IgD-negative memory B cell (primary cell): ENCODE measurements around the gene SMARCD1. TPM values are rescaled to one million over a fixed set of nuclear protein-coding genes. Genes with fewer than 3 reads are reported as not detected.
A peak's percentile ranks its signal among the peaks of the same experiment; 100 is the strongest.

ENCODE experiments used
- H3K27ac Mint-ChIP-seq, 3 donors: one replicate each; pipeline ENCODE4 v1.8.0; 2020 to 2022; ENCODE audit warnings: mild to moderate bottlenecking in 3 of 3, mixed read lengths in 3 of 3, moderate library complexity in 1 of 3
- H3K27me3 Mint-ChIP-seq: one replicate; pipeline ENCODE4 v1.8.0; 2021; ENCODE audit warnings: mixed read lengths
- H3K36me3 Mint-ChIP-seq: one replicate; pipeline ENCODE4 v1.8.0; 2020; ENCODE audit warnings: mild to moderate bottlenecking, mixed read lengths
- H3K4me1 Mint-ChIP-seq, 3 donors: one replicate each; pipeline ENCODE4 v1.8.0; 2020 to 2022; ENCODE audit warnings: mixed read lengths in 3 of 3, mild to moderate bottlenecking in 1 of 3
- H3K4me3 Mint-ChIP-seq, 4 donors: one replicate each; pipeline ENCODE4 v1.8.0; 2020 to 2022; ENCODE audit warnings: mild to moderate bottlenecking in 4 of 4, mixed read lengths in 4 of 4, moderate library complexity in 3 of 4
- H3K9me3 Mint-ChIP-seq, 3 donors: one replicate each; pipeline ENCODE4 v1.8.0; 2020 to 2021; ENCODE audit warnings: mixed read lengths in 3 of 3, mild to moderate bottlenecking in 1 of 3
- polyA plus RNA-seq: library from polyadenylated mRNA; unstranded; fragments of 300-500 nt; fragmentation: Illumina TruSeq; gene quantifications from one replicate; pipeline ENCODE4 v1.2.3, GENCODE V29; 2021

Gene SMARCD1
- polyA plus RNA-seq, 1 donor from 2014 or later: 27.9 TPM

- Mint-ChIP-seq H3K4me3 (peak within 1 kb of the TSS; percentile 93 to 99 (median 98)), H3K4me1 (peaks cover 22 to 38% (median 31%) of the 10 kb centered on the region in 3 donors), H3K36me3 (no peaks in the 10 kb centered on the region), H3K27me3 (no peaks in the 10 kb centered on the region), H3K9me3 (no peaks in the 10 kb centered on the region), H3K27ac (peak within 1 kb of the TSS; percentile 91 to 99 (median 98))
Measured at GRCh38 chr12:50111693-50112455, 26.7 kb downstream of the SMARCD1 start, which contains the start of gene COX14. Gene COX14, plus strand, starts transcription at chr12:50112236. Its CDS starts 7,808 bp downstream, at chr12:50120044.

DNA sequence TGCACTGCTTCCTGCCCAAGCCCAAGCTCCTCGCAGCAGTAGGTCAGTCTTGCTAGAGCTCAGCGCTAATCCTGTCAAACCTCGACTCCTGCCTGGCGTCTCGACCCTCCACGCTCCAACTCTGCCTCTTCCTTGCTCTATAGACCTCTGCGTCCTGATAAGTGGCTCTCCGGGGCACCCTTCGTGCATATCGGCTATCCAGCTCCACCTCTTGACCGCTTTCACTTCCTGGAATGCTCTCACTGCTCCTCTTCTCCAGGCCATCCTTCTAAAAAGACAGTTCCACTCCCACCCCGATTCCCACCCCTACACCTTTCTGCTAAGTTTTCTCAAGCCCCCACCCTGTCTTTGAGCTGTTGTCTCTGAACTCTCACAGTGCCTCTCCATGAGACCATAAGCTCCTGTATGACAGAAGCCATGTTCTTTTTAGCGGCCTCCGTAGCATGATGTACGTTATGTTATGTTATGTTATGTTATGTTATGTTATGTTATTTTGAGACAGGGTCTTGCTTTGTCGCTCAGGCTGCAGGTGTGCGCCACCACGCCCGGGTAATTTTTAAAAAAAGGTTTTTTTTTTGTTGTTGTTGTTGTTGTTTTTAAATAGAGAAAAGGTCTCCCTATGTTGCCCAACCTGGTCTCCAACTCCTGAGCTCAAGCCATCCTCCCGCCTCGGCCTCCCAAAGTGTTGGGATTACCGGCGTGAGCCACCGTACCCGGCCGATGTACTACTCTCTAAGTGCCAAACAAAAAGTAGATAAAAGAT lies 27.5 kb downstream of the SMARCD1 start:
- H3K27ac Mint-ChIP-seq: peak overlapping the region; percentile 91 to 99 (median 98)
- H3K4me3 Mint-ChIP-seq: peak overlapping the region; percentile 93 to 99 (median 98)
- H3K27me3 Mint-ChIP-seq: no peaks in the 10 kb centered on the region
- H3K4me1 Mint-ChIP-seq: peaks cover 22 to 37% (median 34%) of the 10 kb centered on the region in 3 donors
- H3K36me3 Mint-ChIP-seq: no peaks in the 10 kb centered on the region
- no peaks in the 10 kb centered on the region for H3K9me3 Mint-ChIP-seq

DNA sequence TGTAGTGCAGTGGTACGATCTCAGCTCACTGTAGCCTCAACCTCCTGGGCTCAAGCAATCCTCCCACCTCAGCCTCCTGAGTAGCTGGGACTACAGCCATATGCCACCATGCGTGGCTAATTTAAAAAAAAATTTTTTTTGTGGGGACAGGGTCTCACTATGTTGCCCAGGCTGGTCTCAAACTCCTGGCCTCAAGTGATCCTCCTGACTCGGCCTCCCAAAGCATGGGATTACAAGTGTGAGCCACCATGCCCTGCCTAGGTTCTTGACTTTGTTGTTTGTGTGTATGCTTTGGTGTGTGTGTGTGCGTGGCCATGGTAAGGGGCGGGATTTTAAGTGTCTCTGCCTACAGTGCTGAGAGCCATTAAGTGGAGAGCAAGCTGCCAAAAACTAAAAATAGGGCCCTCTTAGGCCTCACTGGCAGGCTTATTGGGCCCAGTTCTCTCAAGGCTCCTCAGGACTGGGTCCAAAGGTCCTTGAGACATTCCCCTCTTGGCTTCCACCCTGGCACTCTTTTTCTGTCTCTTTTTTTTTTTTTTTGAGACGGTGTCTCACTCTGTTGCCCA lies 32.0 kb downstream of the SMARCD1 start:
- Mint-ChIP-seq H3K36me3 (no peaks in the 10 kb centered on the region), H3K27me3 (no peaks in the 10 kb centered on the region), H3K4me3 (peak overlapping the region in 1 of 4 donors; percentile 62), H3K4me1 (peaks cover 11 to 28% (median 25%) of the 10 kb centered on the region in 3 donors), H3K27ac (no peak overlapping the region), H3K9me3 (no peaks in the 10 kb centered on the region)

GRCh38 chr12:50119387-50119786 lies 34.2 kb downstream of the SMARCD1 start:
- H3K4me3 Mint-ChIP-seq: no peak overlapping the region
- H3K4me1 Mint-ChIP-seq: peaks cover 15 to 29% (median 25%) of the 10 kb centered on the region in 3 donors
- H3K27ac Mint-ChIP-seq: no peak overlapping the region
- H3K27me3 Mint-ChIP-seq: no peaks in the 10 kb centered on the region
- H3K9me3 Mint-ChIP-seq: no peaks in the 10 kb centered on the region
- peaks cover 8% of the 10 kb centered on the region for H3K36me3 Mint-ChIP-seq

- Mint-ChIP-seq H3K9me3 (no peaks in the 10 kb centered on the region), H3K27me3 (no peaks in the 10 kb centered on the region), H3K27ac (no peak overlapping the region), H3K36me3 (peaks cover 9% of the 10 kb centered on the region), H3K4me1 (peaks cover 17 to 35% (median 28%) of the 10 kb centered on the region in 3 donors), H3K4me3 (no peak overlapping the region)
Measured at GRCh38 chr12:50120521-50120920, 35.4 kb downstream of the SMARCD1 start.

DNA sequence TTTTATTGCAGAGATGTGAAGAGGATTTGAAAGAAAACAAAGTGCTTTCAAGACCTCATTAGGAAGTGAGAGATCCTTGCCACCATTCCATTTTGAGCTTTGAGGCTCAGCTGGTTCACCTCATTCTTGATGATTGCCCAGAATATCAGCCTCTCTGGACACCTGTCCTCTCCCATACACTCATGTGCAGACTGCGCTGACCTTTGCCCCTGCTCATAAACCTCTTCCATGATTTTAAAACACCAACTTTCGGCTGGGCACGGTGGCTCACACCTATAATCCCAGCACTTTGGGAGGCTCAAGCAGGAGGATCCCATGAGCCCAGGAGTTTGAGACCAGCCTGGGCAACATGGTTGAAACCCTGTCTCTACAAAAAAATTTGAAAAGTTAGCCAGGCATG lies 35.8 kb downstream of the SMARCD1 start:
- Mint-ChIP-seq H3K4me3 (peak overlapping the region in 1 of 4 donors; percentile 24), H3K27me3 (no peaks in the 10 kb centered on the region), H3K9me3 (no peaks in the 10 kb centered on the region), H3K4me1 (peaks cover 21 to 35% (median 28%) of the 10 kb centered on the region in 3 donors), H3K36me3 (peaks cover 12% of the 10 kb centered on the region), H3K27ac (no peak overlapping the region)

GRCh38 chr12:50121641-50122040 lies 36.5 kb downstream of the SMARCD1 start:
- Mint-ChIP-seq H3K36me3 (peaks cover 12% of the 10 kb centered on the region), H3K4me3 (peak overlapping the region in 2 of 4 donors; percentile 15 to 24), H3K27ac (peak overlapping the region in 1 of 3 donors; percentile 37), H3K9me3 (no peaks in the 10 kb centered on the region), H3K27me3 (no peaks in the 10 kb centered on the region), H3K4me1 (peaks cover 21 to 30% (median 23%) of the 10 kb centered on the region in 3 donors)

DNA sequence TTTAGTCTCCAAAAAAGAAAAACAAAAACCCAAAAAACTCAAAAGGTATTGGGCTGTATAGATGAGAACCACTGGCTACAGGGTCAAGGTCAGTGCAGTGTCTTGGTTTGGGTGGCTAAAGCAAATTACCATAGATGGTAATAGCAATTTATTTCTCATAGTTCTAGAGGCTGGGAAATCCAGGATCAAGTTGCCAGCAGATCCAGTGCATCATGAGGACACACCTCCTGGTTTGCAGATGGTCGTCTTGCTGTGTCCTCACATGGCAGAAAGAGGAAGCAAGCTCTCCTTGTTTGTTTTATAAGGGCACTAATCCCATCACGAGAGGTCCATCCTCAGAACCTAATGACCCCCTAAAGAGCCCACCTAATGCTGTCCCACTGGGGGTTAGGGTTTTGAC lies 38.1 kb downstream of the SMARCD1 start:
- Mint-ChIP-seq H3K36me3 (peaks cover 12% of the 10 kb centered on the region), H3K27me3 (no peaks in the 10 kb centered on the region), H3K9me3 (no peaks in the 10 kb centered on the region), H3K4me1 (peaks cover 21 to 30% (median 22%) of the 10 kb centered on the region in 3 donors), H3K27ac (peak overlapping the region in 1 of 3 donors; percentile 14), H3K4me3 (no peak overlapping the region)

- peaks cover 21 to 26% (median 25%) of the 10 kb centered on the region in 3 donors for H3K4me1 Mint-ChIP-seq
- H3K27ac Mint-ChIP-seq: no peak overlapping the region
- no peak overlapping the region for H3K4me3 Mint-ChIP-seq
Measured at GRCh38 chr12:50127546-50127945, 42.4 kb downstream of the SMARCD1 start.

GRCh38 chr12:50129290-50129689 lies 44.1 kb downstream of the SMARCD1 start:
- Mint-ChIP-seq H3K27me3 (no peaks in the 10 kb centered on the region), H3K9me3 (no peaks in the 10 kb centered on the region), H3K36me3 (peaks cover 5% of the 10 kb centered on the region), H3K4me3 (no peak overlapping the region), H3K4me1 (peaks cover 18 to 27% (median 24%) of the 10 kb centered on the region in 3 donors), H3K27ac (no peak overlapping the region)

More at GRCh38 chr12:50127546-50127945, 42.4 kb downstream of the SMARCD1 start:
- Mint-ChIP-seq H3K36me3 (peaks cover 12% of the 10 kb centered on the region), H3K27me3 (no peaks in the 10 kb centered on the region), H3K9me3 (no peaks in the 10 kb centered on the region)

DNA sequence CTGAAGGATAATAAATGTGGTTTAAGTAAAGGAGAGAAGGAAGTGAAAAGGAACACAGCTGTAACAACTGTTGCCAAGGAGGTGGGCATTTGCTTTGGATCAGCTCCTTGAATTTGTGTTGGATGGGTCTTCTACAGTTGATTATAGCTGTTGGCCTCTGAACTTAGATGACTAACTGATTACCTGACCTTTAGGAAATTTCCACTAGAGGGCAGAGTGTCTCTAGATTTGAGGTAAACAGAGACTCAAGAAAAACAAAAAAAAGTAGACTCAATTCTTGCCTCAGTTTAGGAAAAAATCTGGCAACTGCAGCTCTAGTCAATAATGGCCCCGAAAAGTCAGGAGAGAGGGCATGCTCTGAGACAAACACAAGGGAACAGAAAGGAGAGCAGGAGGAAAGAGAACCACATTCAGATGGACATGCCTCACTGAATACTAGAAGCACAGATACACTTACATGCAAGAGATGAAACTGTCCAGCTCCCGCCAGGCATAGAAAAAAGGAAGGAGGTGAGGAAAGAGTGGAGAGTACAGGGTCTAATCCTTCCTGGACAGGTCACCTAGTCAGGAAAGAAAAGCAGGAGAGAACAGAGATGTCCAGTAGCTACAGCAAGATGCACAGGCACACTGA lies 47.5 kb downstream of the SMARCD1 start:
- peaks cover 8 to 13% (median 12%) of the 10 kb centered on the region in 3 donors for H3K4me1 Mint-ChIP-seq
- H3K4me3 Mint-ChIP-seq: no peak overlapping the region
- H3K36me3 Mint-ChIP-seq: peaks cover 2% of the 10 kb centered on the region
- peak overlapping the region in 2 of 3 donors; percentile 2 to 95 for H3K27ac Mint-ChIP-seq
- no peaks in the 10 kb centered on the region for H3K27me3 Mint-ChIP-seq
- no peaks in the 10 kb centered on the region for H3K9me3 Mint-ChIP-seq

DNA sequence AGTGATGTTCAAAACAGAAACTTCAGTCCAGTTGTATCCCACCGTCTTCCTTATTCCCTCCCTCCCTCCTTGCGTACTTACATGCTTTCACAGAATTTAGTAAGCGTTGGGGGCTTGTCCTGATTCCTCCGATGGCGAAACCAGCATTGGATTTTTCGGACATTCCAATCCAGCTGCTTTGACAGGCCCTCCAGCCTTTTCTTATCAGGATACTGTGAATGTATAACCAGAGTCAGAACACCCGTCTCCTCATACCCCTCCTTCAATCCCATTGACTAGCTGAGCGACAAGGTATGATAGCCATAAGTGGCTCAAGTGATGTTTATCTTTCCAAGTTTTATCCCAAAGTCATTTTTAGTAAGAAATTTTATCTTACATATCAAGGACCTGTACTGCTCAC lies 57.9 kb downstream of the SMARCD1 start:
- Mint-ChIP-seq H3K36me3 (peaks cover 6% of the 10 kb centered on the region), H3K9me3 (no peaks in the 10 kb centered on the region), H3K4me1 (no peaks in the 10 kb centered on the region), H3K27me3 (no peaks in the 10 kb centered on the region), H3K4me3 (no peak overlapping the region), H3K27ac (peak overlapping the region in 1 of 3 donors; percentile 69)

- no peak overlapping the region for H3K4me3 Mint-ChIP-seq
- peaks cover 2 to 10% (median 7%) of the 10 kb centered on the region in 3 donors for H3K4me1 Mint-ChIP-seq
- peaks cover 3% of the 10 kb centered on the region for H3K36me3 Mint-ChIP-seq
- H3K27me3 Mint-ChIP-seq: no peaks in the 10 kb centered on the region
- H3K27ac Mint-ChIP-seq: no peak overlapping the region
- H3K9me3 Mint-ChIP-seq: no peaks in the 10 kb centered on the region
Measured at GRCh38 chr12:50145439-50145838, 60.3 kb downstream of the SMARCD1 start.

GRCh38 chr12:50147281-50147680 lies 62.1 kb downstream of the SMARCD1 start:
- H3K36me3 Mint-ChIP-seq: peaks cover 2% of the 10 kb centered on the region
- H3K9me3 Mint-ChIP-seq: no peaks in the 10 kb centered on the region
- no peak overlapping the region for H3K4me3 Mint-ChIP-seq
- H3K4me1 Mint-ChIP-seq: peaks cover 4 to 19% (median 14%) of the 10 kb centered on the region in 3 donors
- no peaks in the 10 kb centered on the region for H3K27me3 Mint-ChIP-seq
- no peak overlapping the region for H3K27ac Mint-ChIP-seq
